PC-3 (cell line): ENCODE measurements around the gene HSH2D.
A peak's percentile ranks its signal among the peaks of the same experiment; 100 is the strongest.

Source experiments
- CTCF ChIP-seq: fragments of 300-600 bp; sonication (generic); conservative IDR thresholded peaks from 2 replicates; pipeline ENCODE4 v1.5.1; 2017; ENCODE audit warnings: antibody characterized with exemption, low read depth, mild to moderate bottlenecking, low read length
- EZH2 ChIP-seq: fragments of 300-600 bp; sonication (generic); IDR thresholded peaks from one replicate; pipeline ENCODE4 v1.6.1; 2017; ENCODE audit warnings: antibody characterized with exemption, mild to moderate bottlenecking, low read length; ENCODE audit not compliant: unreplicated experiment
- EZH2phosphoT487 ChIP-seq: fragments of 300-600 bp; sonication (generic); IDR thresholded peaks from 2 replicates; pipeline ENCODE4 v1.6.1; 2018; ENCODE audit warnings: mild to moderate bottlenecking, antibody characterized with exemption, low read length, borderline replicate concordance

GRCh38 chr19:16117594-16118033 lies 25.9 kb upstream of the HSH2D start:
- TF ChIP-seq CTCF: peak; percentile 38
- no peak for TF ChIP-seq EZH2phosphoT487
- no peak for TF ChIP-seq EZH2
